GM12891 (cell line): Measurements from ENCODE around the gene KANSL1.

ENCODE experiments used
- POLR2A ChIP-seq: IDR thresholded peaks from 2 replicates; pipeline ENCODE4 v1.6.1; 2011; ENCODE audit warnings: low read depth, low read length, control low read depth
- POLR2AphosphoS5 ChIP-seq: IDR thresholded peaks from 2 replicates; pipeline ENCODE4 v1.6.1; 2011; ENCODE audit warnings: low read depth, low read length, control low read depth
- SPI1 ChIP-seq: IDR thresholded peaks from 2 replicates; pipeline ENCODE4 v1.6.1; 2011; ENCODE audit warnings: low read depth, low read length, control low read depth

DNA sequence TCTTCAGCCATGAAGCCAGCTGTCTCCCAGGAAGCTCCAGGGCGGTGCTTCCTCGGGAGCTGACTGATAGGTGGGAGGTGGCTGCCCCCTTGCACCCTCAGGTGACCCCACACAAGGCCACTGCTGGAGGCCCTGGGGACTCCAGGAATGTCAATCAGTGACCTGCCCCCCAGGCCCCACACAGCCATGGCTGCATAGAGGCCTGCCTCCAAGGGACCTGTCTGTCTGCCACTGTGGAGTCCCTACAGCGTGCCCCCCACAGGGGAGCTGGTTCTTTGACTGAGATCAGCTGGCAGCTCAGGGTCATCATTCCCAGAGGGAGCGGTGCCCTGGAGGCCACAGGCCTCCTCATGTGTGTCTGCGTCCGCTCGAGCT, 180.1 kb downstream of the KANSL1 start:
- TF ChIP-seq POLR2A (no peak), SPI1 (no peak), POLR2AphosphoS5 (no peak)
